Mesothelial cell of epicardium (in vitro differentiated cells): ENCODE data around the gene OR52I1. TPM values are rescaled to one million over a fixed set of nuclear protein-coding genes. Genes with fewer than 3 reads are reported as not detected.

Experiments used
- DNase-seq, 2 experiments: peaks; one replicate each; pipeline ENCODE4 v3.0.0; 2021; ENCODE audit warnings: low spot score in 2 of 2; ENCODE audit not compliant: unreplicated experiment in 2 of 2
- H3K27ac Mint-ChIP-seq: 2 replicates; pipeline ENCODE4 v1.8.0; 2021; ENCODE audit warnings: mixed read lengths
- H3K27me3 Mint-ChIP-seq: 2 replicates; pipeline ENCODE4 v1.8.0; 2021; ENCODE audit warnings: low read depth, mixed read lengths
- H3K36me3 Mint-ChIP-seq: 2 replicates; pipeline ENCODE4 v1.8.0; 2021; ENCODE audit warnings: mixed read lengths
- H3K4me1 Mint-ChIP-seq: 2 replicates; pipeline ENCODE4 v1.8.0; 2021; ENCODE audit warnings: mixed read lengths
- H3K4me3 Mint-ChIP-seq: 2 replicates; pipeline ENCODE4 v1.8.0; 2021; ENCODE audit warnings: mild to moderate bottlenecking, moderate library complexity, mixed read lengths
- H3K9me3 Mint-ChIP-seq: 2 replicates; pipeline ENCODE4 v1.8.0; 2021; ENCODE audit warnings: mixed read lengths
- CTCF ChIP-seq: fragments of 200-600 bp; sonication (generic); IDR thresholded peaks from one replicate; pipeline ENCODE4 v1.5.0; 2021; ENCODE audit warnings: antibody characterized with exemption; ENCODE audit not compliant: unreplicated experiment
- total RNA-seq: library from RNA; stranded (reverse); gene quantifications from 3 replicates; pipeline ENCODE4 v1.2.1, GENCODE V29; 2021

OR52I1 gene
- total RNA-seq, 1 donor from 2014 or later = not detected

- peaks cover 18% of the 10 kb centered on the region for H3K4me1 Mint-ChIP-seq
These were observed 12.6 kb downstream of the OR52I1 start for GRCh38 chr11:4606231-4607015.

GRCh38 chr11:4607096-4607495 is 13.3 kb downstream of the OR52I1 start:
- Mint-ChIP-seq H3K36me3 (peaks cover 17% of the 10 kb centered on the region), H3K27ac (peak overlapping the region; percentile 95), H3K4me3 (peak overlapping the region; percentile 89), H3K9me3 (no peaks in the 10 kb centered on the region), H3K4me1 (peaks cover 18% of the 10 kb centered on the region), H3K27me3 (peaks cover 4% of the 10 kb centered on the region)
- no peak for DNase-seq
- TF ChIP-seq CTCF = no peak

More at GRCh38 chr11:4606231-4607015, 12.6 kb downstream of the OR52I1 start:
- H3K27ac Mint-ChIP-seq = peak overlapping the region; percentile 95
- peak overlapping the region; percentile 89 for H3K4me3 Mint-ChIP-seq
- peaks cover 4% of the 10 kb centered on the region for H3K27me3 Mint-ChIP-seq
- peaks cover 18% of the 10 kb centered on the region for H3K36me3 Mint-ChIP-seq
- H3K9me3 Mint-ChIP-seq = no peaks in the 10 kb centered on the region
- TF ChIP-seq CTCF = no peak
- no peak for DNase-seq

GRCh38 chr11:4607781-4608666 is 14.2 kb downstream of the OR52I1 start, which contains the start of gene TRIM68:
Gene TRIM68 (minus strand): TSS chr11:4608231. CDS start chr11:4605504, 2,727 bp downstream.
- H3K27me3 Mint-ChIP-seq = peaks cover 10% of the 10 kb centered on the region
- peaks cover 13% of the 10 kb centered on the region for H3K36me3 Mint-ChIP-seq
- DNase-seq = peak; percentile 92 to 94
- TF ChIP-seq CTCF = no peak
- peaks cover 18% of the 10 kb centered on the region for H3K4me1 Mint-ChIP-seq
- H3K4me3 Mint-ChIP-seq = peak within 1 kb of the TSS; percentile 89
- H3K27ac Mint-ChIP-seq = peak within 1 kb of the TSS; percentile 95
- no peaks in the 10 kb centered on the region for H3K9me3 Mint-ChIP-seq

GRCh38 chr11:4610258-4610935 is 16.6 kb downstream of the OR52I1 start:
- H3K4me3 Mint-ChIP-seq = no peak overlapping the region
- no peak overlapping the region for H3K27ac Mint-ChIP-seq
- no peak for TF ChIP-seq CTCF
- H3K36me3 Mint-ChIP-seq = no peaks in the 10 kb centered on the region
- no peak for DNase-seq
- no peaks in the 10 kb centered on the region for H3K9me3 Mint-ChIP-seq
- peaks cover 18% of the 10 kb centered on the region for H3K4me1 Mint-ChIP-seq
- peaks cover 30% of the 10 kb centered on the region for H3K27me3 Mint-ChIP-seq

- DNase-seq = no peak
- H3K4me3 Mint-ChIP-seq = no peak overlapping the region
- no peak for TF ChIP-seq CTCF
- H3K27me3 Mint-ChIP-seq = peaks cover 31% of the 10 kb centered on the region
- H3K27ac Mint-ChIP-seq = no peak overlapping the region
- H3K4me1 Mint-ChIP-seq = peaks cover 6% of the 10 kb centered on the region
- H3K36me3 Mint-ChIP-seq = no peaks in the 10 kb centered on the region
- H3K9me3 Mint-ChIP-seq = no peaks in the 10 kb centered on the region
These were observed 18.1 kb downstream of the OR52I1 start for GRCh38 chr11:4611986-4612385.
